Esophagus muscularis mucosa (tissue), 4 donors: ENCODE measurements around the gene SEPTIN10. TPM values are rescaled to one million over a fixed set of nuclear protein-coding genes. Genes with fewer than 3 reads are reported as not detected.
"Not testable (repeated sequence)": the region's sequence is repeated elsewhere in the genome, so short reads cannot be mapped to it uniquely, and the experiment has no call there.

Source experiments
- DNase-seq: peaks from one replicate; pipeline ENCODE4 v3.0.0-alpha.2; 2017; ENCODE audit errors: extremely low spot score
- H3K27ac ChIP-seq, 4 donors: fragments of 200-600 bp; sonication (generic); replicated peaks in 1 of 4; 1 replicate in 3 of 4; 2 replicates in 1 of 4; pipeline ENCODE4 v1.5.1; 2016 to 2019; ENCODE audit warnings: mild to moderate bottlenecking in 1 of 4
- H3K27me3 ChIP-seq, 4 donors: fragments of 200-600 bp; sonication (generic); one replicate each; pipeline versions ENCODE4 v1.5.1 to v1.6.0; 2016 to 2019
- H3K36me3 ChIP-seq, 4 donors: fragments of 200-600 bp; sonication (generic); one replicate each; pipeline ENCODE4 v1.5.1; 2016 to 2019
- H3K4me1 ChIP-seq, 4 donors: fragments of 200-600 bp; sonication (generic); one replicate each; pipeline ENCODE4 v1.5.1; 2016 to 2019
- H3K4me3 ChIP-seq, 4 donors: fragments of 200-600 bp; sonication (generic); 1 replicate in 2 of 4; 2 replicates in 2 of 4; pipeline ENCODE4 v1.5.1; 2016 to 2019; ENCODE audit warnings: mild to moderate bottlenecking in 4 of 4, moderate library complexity in 1 of 4
- H3K9me3 ChIP-seq, 4 donors: fragments of 200-600 bp; sonication (generic); 1 replicate in 3 of 4; 2 replicates in 1 of 4; pipeline ENCODE4 v1.5.1; 2016 to 2019
- EP300 ChIP-seq: sonication (generic); formaldehyde crosslinking; IDR thresholded peaks from one replicate; pipeline ENCODE4 v1.6.1; 2017; ENCODE audit warnings: antibody characterized with exemption
- POLR2A ChIP-seq: fragments of 450-650 bp; IDR thresholded peaks from one replicate; pipeline ENCODE4 v1.6.1; 2017; ENCODE audit warnings: antibody characterized with exemption, moderate library complexity, mild to moderate bottlenecking, low read depth
- POLR2AphosphoS5 ChIP-seq, 2 donors: sonication (generic); formaldehyde crosslinking; IDR thresholded peaks; one replicate each; pipeline ENCODE4 v1.6.1; 2017; ENCODE audit warnings: antibody characterized with exemption in 2 of 2
- WGBS: methylation state at CpG from one replicate; pipeline ENCODE4 v1.1.5; 2018; 5-methylcytosine and 5-hydroxymethylcytosine counted together
- intact Hi-C: fragments of 100-400 bp; cut with DNase I; formaldehyde crosslinking; loops from one replicate; pipeline ENCODE4 v1.15.1; 2023
- total RNA-seq, 4 donors: library from RNA; depleted of rRNA; stranded (reverse); fragments of >200 nt; gene quantifications; one replicate each; pipeline versions ENCODE4 v1.1.0 to v1.2.1, GENCODE V29; 2016
- TF ChIP-seq, protein P1 (sequence below), 3 experiments: fragments of 200-600 bp in 2 of 3; fragments of 450-650 bp in 1 of 3; sonication (generic) in 2 of 3; IDR thresholded peaks; one replicate each; pipeline ENCODE4 v1.5.1; 2017 to 2019; ENCODE audit warnings: antibody characterized with exemption in 3 of 3, mild to moderate bottlenecking in 2 of 3, moderate library complexity in 1 of 3

SEPTIN10 gene
- total RNA-seq, 4 donors from 2014 or later, result 133 to 203 (median 159) TPM

DNA sequence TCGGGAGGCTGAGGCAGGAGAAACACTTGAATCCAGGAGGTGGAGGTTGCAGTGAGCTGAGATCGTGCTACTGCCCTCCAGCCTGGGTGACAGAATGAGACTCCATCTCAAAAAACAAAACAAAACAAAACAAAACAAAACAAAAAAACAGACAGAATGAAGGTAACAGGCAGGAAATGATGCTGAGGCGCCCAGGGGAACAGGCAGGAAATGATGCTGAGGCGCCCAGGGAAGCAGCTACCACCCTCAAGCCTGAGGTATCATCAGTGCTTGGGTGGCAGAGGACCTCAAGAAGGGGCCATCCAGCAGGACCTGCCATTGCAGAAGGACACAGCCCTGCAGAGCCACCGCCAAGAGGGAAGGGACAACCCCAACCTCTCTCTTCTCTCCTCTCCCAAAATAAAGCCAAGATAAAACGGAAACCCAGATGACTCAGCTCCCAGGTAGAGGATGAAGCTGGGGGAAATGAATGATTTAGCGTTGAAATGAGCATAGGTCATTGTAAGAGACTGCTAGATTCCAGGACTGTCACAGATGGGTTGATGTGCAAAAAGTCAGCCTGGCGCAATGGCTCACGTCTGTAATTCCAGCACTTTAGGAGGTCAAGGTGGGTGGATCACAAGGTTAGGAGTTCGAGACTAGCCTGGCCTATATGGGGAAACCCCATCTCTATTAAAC, 19.7 kb upstream of the SEPTIN10 start:
- WGBS, result 95% methylated on average over 9 of the region's 10 CpGs
- DNase-seq, result no peak
- peaks cover 0 to 17% (median 11%) of the 10 kb centered on the region in 4 donors for H3K4me1 ChIP-seq
- H3K36me3 ChIP-seq, result no peaks in the 10 kb centered on the region
- no peak overlapping the region for H3K27ac ChIP-seq
- intact Hi-C loops, result no loop called here
- no peak for TF ChIP-seq POLR2A
- no peak for TF ChIP-seq POLR2AphosphoS5 (IDR thresholded peaks at IDR 0.05)
- no peak for TF ChIP-seq EP300
- TF ChIP-seq, protein P1, sequence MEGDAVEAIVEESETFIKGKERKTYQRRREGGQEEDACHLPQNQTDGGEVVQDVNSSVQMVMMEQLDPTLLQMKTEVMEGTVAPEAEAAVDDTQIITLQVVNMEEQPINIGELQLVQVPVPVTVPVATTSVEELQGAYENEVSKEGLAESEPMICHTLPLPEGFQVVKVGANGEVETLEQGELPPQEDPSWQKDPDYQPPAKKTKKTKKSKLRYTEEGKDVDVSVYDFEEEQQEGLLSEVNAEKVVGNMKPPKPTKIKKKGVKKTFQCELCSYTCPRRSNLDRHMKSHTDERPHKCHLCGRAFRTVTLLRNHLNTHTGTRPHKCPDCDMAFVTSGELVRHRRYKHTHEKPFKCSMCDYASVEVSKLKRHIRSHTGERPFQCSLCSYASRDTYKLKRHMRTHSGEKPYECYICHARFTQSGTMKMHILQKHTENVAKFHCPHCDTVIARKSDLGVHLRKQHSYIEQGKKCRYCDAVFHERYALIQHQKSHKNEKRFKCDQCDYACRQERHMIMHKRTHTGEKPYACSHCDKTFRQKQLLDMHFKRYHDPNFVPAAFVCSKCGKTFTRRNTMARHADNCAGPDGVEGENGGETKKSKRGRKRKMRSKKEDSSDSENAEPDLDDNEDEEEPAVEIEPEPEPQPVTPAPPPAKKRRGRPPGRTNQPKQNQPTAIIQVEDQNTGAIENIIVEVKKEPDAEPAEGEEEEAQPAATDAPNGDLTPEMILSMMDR (IDR thresholded peaks at IDR 0.05), result no peak
- no peaks in the 10 kb centered on the region for H3K27me3 ChIP-seq
- no peaks in the 10 kb centered on the region for H3K9me3 ChIP-seq
- no peak overlapping the region for H3K4me3 ChIP-seq

DNA sequence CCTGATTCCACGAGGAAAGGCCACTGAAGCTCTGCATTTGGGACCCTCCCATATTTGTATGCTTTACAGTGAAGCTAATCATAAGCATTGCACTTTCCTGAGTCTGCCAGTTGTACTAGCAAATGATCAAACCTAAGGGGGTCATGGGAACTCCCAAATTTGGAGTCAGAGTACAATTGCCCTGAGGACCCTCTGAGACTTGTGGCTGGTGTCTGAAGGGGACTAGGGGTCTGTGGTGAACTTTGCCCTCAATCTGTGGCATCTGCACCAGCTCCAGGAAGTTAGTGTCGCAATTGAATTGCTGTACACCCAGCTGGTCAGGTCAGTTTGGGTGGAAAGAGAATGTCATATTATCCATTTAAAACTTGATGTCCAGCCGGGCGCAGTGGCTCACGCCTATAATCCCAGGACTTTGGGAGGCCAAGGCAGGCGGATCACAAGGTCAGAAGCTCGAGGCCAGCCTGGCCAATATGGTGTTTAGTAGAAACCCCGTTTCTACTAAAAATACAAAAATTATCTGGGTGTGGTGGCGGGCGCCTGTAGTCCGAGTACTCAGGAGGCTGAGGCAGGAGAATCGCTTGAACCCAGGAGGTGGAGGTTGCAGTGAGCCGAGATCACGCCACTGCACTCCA, 18.5 kb upstream of the SEPTIN10 start:
- H3K27ac ChIP-seq, result no peak overlapping the region
- H3K27me3 ChIP-seq, result no peaks in the 10 kb centered on the region
- no peak for TF ChIP-seq POLR2AphosphoS5 (IDR thresholded peaks at IDR 0.05)
- no peak for DNase-seq
- peaks cover 0 to 15% (median 7%) of the 10 kb centered on the region in 4 donors for H3K4me1 ChIP-seq
- intact Hi-C loops, result no loop called here
- H3K36me3 ChIP-seq, result no peaks in the 10 kb centered on the region
- 93% methylated on average over 14 of the region's 14 CpGs for WGBS
- H3K4me3 ChIP-seq, result no peak overlapping the region
- H3K9me3 ChIP-seq, result no peaks in the 10 kb centered on the region

DNA sequence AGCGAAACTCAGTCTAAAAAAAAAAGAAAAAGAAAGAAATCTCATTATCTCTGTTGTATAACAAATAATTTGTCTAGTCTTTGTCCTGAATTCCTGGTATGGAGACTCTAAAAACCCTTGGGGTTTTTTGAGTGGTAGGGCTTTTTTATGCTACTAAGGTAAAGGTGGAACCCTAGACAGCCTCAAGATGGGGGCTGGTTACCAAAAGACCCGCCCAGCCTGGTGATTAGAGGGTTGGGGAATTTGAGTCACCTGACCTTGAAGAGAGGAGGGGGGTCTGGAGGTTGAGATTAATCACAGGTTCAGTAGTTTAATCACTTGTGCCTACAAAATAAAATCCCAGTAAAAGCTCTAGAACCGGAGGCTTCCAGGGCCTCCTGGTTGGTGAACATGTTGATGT, 18.0 kb upstream of the SEPTIN10 start:
- WGBS, result 88% methylated on average over 3 of the region's 3 CpGs
- intact Hi-C loops, result no loop called here

DNA sequence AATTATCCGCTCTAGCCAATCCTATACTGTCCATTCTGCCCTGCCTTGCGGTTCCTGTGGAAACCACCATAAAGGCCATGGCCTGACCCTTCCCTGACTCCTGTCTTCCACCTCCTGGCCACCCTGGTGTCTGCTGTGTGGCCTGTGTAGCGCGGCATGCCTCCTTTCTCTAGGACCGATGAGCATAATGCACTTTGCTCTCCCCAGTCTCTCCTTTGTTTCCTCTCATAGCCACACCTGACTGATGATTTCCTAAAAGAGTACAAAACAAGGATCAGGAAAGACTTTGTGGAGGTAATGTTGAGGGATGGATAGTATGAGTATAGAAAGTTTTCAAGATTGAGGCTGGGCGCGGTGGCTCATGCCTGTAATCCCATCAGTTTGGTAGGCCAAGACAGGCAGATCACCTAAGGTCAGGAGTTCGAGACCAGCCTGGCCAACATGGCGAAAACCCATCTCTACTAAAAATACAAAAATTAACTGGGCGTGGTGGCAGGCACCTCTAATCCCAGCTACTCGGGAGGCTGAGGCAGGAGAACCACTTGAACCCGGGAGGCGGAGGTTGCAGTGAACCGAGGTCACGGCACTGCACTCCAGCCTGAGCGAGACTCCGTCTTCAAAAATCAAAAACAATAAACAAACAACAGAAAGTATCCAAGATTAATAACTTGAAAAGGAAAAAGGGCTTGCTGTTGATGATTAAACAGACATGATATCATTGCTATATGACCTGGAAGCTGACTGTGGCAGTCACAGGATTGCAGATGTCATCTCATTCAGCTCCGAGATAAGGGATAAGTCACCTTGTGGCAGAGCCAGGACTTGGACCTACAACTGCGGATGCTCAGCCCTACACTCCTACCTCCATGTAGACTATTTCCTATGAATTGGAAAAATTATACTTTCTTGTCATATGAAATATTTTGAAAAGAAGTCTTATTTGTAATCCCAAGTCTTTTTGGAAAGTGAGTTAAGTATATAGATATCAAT, 17.0 kb upstream of the SEPTIN10 start:
- no peak for DNase-seq
- Histone ChIP-seq H3K9me3 (no peaks in the 10 kb centered on the region), H3K27ac (no peak overlapping the region), H3K4me3 (no peak overlapping the region), H3K4me1 (peaks cover 0 to 15% (median 7%) of the 10 kb centered on the region in 4 donors), H3K36me3 (no peaks in the 10 kb centered on the region), H3K27me3 (no peaks in the 10 kb centered on the region)
- WGBS, result 91% methylated on average over 19 of the region's 19 CpGs
- no peak for TF ChIP-seq POLR2A
- no peak for TF ChIP-seq EP300
- no peak for TF ChIP-seq POLR2AphosphoS5 (IDR thresholded peaks at IDR 0.05)
- TF ChIP-seq, protein P1 (IDR thresholded peaks at IDR 0.05), result no peak
- intact Hi-C loops, result no loop called here

More for the DNA sequence above, 18.0 kb upstream of the SEPTIN10 start:
- Histone ChIP-seq H3K4me3 (no peak overlapping the region), H3K27ac (no peak overlapping the region), H3K9me3 (no peaks in the 10 kb centered on the region), H3K4me1 (peaks cover 0 to 15% (median 7%) of the 10 kb centered on the region in 4 donors), H3K27me3 (no peaks in the 10 kb centered on the region), H3K36me3 (no peaks in the 10 kb centered on the region)
- no peak for DNase-seq
- TF ChIP-seq EP300 (no peak), POLR2AphosphoS5 (IDR thresholded peaks at IDR 0.05) (no peak), POLR2A (no peak)
- TF ChIP-seq, protein P1 (IDR thresholded peaks at IDR 0.05), result no peak

DNA sequence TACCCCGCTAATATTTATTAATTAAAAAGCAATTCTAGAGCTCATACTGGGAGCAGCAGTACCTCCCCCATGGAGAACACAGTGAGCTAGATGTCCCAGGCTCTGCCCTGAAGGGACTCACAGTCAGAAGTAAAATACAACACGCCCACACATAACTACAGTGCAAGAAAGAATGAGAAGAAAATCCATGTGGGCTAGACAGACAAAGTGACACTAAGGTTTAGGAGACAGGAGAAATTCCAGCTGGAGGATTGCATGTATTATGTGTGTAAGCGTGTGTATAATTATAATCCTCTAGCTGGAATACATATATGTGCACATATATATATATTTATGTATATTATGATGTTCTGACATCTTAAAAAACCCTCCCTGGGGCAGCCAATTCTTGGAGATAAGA, 16.1 kb upstream of the SEPTIN10 start:
- H3K4me3 ChIP-seq, result no peak overlapping the region
- no peaks in the 10 kb centered on the region for H3K27me3 ChIP-seq
- H3K36me3 ChIP-seq, result no peaks in the 10 kb centered on the region
- TF ChIP-seq, protein P1 (IDR thresholded peaks at IDR 0.05), result no peak
- TF ChIP-seq POLR2AphosphoS5 (IDR thresholded peaks at IDR 0.05), result no peak
- no peak for TF ChIP-seq EP300
- no peak for TF ChIP-seq POLR2A
- no peak overlapping the region for H3K27ac ChIP-seq
- H3K4me1 ChIP-seq, result peaks cover 0 to 15% (median 7%) of the 10 kb centered on the region in 4 donors
- no peaks in the 10 kb centered on the region for H3K9me3 ChIP-seq
- intact Hi-C loops, result no loop called here
- WGBS, result 81% methylated on average over 3 of the region's 3 CpGs
- DNase-seq, result no peak

DNA sequence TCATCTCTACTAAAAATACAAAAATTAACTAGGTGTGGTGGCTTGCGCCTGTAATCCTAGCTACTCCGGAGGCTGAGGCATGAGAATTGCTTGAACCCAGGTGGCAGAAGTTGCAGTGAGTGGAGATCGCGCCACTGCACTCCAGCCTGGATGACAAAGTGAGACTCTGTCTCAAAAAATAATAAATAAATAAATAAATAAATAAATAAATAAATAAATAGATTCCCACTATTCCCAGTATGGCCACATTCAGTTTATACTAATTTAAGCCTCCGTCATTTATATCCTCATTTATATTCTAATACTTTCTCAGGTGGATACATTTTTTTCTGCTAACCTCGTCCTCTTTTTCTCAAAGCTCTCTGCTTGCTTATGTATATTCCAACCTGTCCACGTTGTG, 14.6 kb upstream of the SEPTIN10 start:
- intact Hi-C loops, DNase-seq, H3K4me3 ChIP-seq, H3K36me3 ChIP-seq, H3K9me3 ChIP-seq, H3K27me3 ChIP-seq: not testable (repeated sequence)
- peak overlapping the region; percentile 6 to 63 (median 28) for H3K27ac ChIP-seq
- H3K4me1 ChIP-seq, result peaks cover 0 to 15% (median 7%) of the 10 kb centered on the region in 4 donors
- WGBS, result 65% methylated on average over 7 of the region's 7 CpGs
